Tibial nerve (tissue), 4 donors: ENCODE results near the gene MPEG1. TPM values are rescaled to one million over a fixed set of nuclear protein-coding genes. Genes with fewer than 3 reads are reported as not detected.
A peak's percentile ranks its signal among the peaks of the same experiment; 100 is the strongest.

ENCODE experiments used
- DNase-seq, 2 donors: peaks; one replicate each; pipeline ENCODE4 v3.0.0-alpha.2; 2019; ENCODE audit warnings: low spot score in 2 of 2
- H3K27ac ChIP-seq, 4 donors: fragments of 200-600 bp; sonication (generic) in 3 of 4; one replicate each; pipeline ENCODE4 v1.5.1; 2017 to 2019; ENCODE audit warnings: mild to moderate bottlenecking in 1 of 4
- H3K27me3 ChIP-seq, 2 donors: fragments of 200-600 bp; sonication (generic) in 1 of 2; one replicate each; pipeline versions ENCODE4 v1.5.1 to v1.6.0; 2017 to 2019
- H3K36me3 ChIP-seq, 3 donors: fragments of 200-600 bp; sonication (generic); one replicate each; pipeline ENCODE4 v1.5.1; 2018 to 2019
- H3K4me1 ChIP-seq, 4 donors: fragments of 200-600 bp; sonication (generic) in 3 of 4; one replicate each; pipeline ENCODE4 v1.5.1; 2017 to 2019
- H3K4me3 ChIP-seq, 4 donors: fragments of 200-600 bp; sonication (generic) in 3 of 4; one replicate each; pipeline ENCODE4 v1.5.1; 2017 to 2019; ENCODE audit warnings: mild to moderate bottlenecking in 1 of 4, moderate library complexity in 1 of 4
- H3K9me3 ChIP-seq, 4 donors: fragments of 200-600 bp; sonication (generic) in 3 of 4; one replicate each; pipeline ENCODE4 v1.5.1; 2017 to 2019
- CTCF ChIP-seq, 5 experiments: fragments of 200-600 bp in 3 of 5; fragments of 450-650 bp in 2 of 5; sonication (generic) in 3 of 5; IDR thresholded peaks; one replicate each; pipeline ENCODE4 v1.5.1; 2016 to 2019; ENCODE audit warnings: antibody characterized with exemption in 5 of 5, mild to moderate bottlenecking in 3 of 5, moderate library complexity in 2 of 5
- EP300 ChIP-seq, 2 donors: sonication (generic); formaldehyde crosslinking; IDR thresholded peaks; one replicate each; pipeline ENCODE4 v1.6.1; 2017; ENCODE audit warnings: antibody characterized with exemption in 2 of 2, mild to moderate bottlenecking in 1 of 2
- POLR2A ChIP-seq, 2 donors: fragments of 450-650 bp; IDR thresholded peaks; one replicate each; pipeline ENCODE4 v1.6.1; 2017; ENCODE audit warnings: antibody characterized with exemption in 2 of 2, mild to moderate bottlenecking in 2 of 2, moderate library complexity in 2 of 2
- WGBS, 2 donors: methylation state at CpG; one replicate each; pipeline ENCODE4 v1.1.5; 2018; 5-methylcytosine and 5-hydroxymethylcytosine counted together
- total RNA-seq, 4 donors: library from RNA; depleted of rRNA; stranded (reverse); fragments of >200 nt; gene quantifications; one replicate each; pipeline ENCODE4 v1.1.0, GENCODE V29; 2016

The MPEG1 gene
- total RNA-seq, 4 donors from 2014 or later: 7.0 to 12.3 (median 9.6) TPM

GRCh38 chr11:59214141-59214893, 1.6 kb upstream of the MPEG1 start:
- TF ChIP-seq EP300 (IDR thresholded peaks at IDR 0.05) (no peak), CTCF (IDR thresholded peaks at IDR 0.05) (no peak), POLR2A (IDR thresholded peaks at IDR 0.05) (no peak)
- Histone ChIP-seq H3K9me3 (no peaks in the 10 kb centered on the region), H3K27me3 (no peaks in the 10 kb centered on the region), H3K4me1 (peaks cover 0 to 31% (median 15%) of the 10 kb centered on the region in 4 donors), H3K36me3 (no peaks in the 10 kb centered on the region), H3K4me3 (no peak overlapping the region), H3K27ac (no peak overlapping the region)
- 93 to 100% methylated on average over 2 of the region's 2 CpGs for WGBS, 2 donors
- DNase-seq: no peak

- Histone ChIP-seq H3K36me3 (no peaks in the 10 kb centered on the region), H3K27me3 (no peaks in the 10 kb centered on the region), H3K9me3 (no peaks in the 10 kb centered on the region), H3K4me1 (peaks cover 0 to 44% (median 23%) of the 10 kb centered on the region in 4 donors), H3K27ac (peak overlapping the region in 2 of 4 donors; percentile 24 to 55), H3K4me3 (peak overlapping the region in 2 of 4 donors; percentile 20 to 47)
- no peak for DNase-seq
- no peak for TF ChIP-seq EP300 (IDR thresholded peaks at IDR 0.05)
- 86% methylated on average over 7 of the region's 7 CpGs for WGBS, 2 donors
These were observed 505 bp downstream of the MPEG1 start for GRCh38 chr11:59212222-59212621.

GRCh38 chr11:59208956-59209355, 3.8 kb downstream of the MPEG1 start:
- no peak for DNase-seq
- 42 to 53% methylated on average over 2 of the region's 2 CpGs for WGBS, 2 donors
- TF ChIP-seq CTCF (IDR thresholded peaks at IDR 0.05) (no peak), POLR2A (IDR thresholded peaks at IDR 0.05) (no peak), EP300 (IDR thresholded peaks at IDR 0.05) (no peak)
- Histone ChIP-seq H3K9me3 (no peaks in the 10 kb centered on the region), H3K36me3 (peaks cover 0 to 17% (median 0%) of the 10 kb centered on the region in 3 donors), H3K4me3 (peak overlapping the region in 1 of 4 donors; percentile 47), H3K27ac (peak overlapping the region in 3 of 4 donors; percentile 17 to 72 (median 44)), H3K27me3 (no peaks in the 10 kb centered on the region), H3K4me1 (peaks cover 0 to 48% (median 22%) of the 10 kb centered on the region in 4 donors)

- Histone ChIP-seq H3K27me3 (no peaks in the 10 kb centered on the region), H3K4me1 (peaks cover 0 to 48% (median 22%) of the 10 kb centered on the region in 4 donors), H3K4me3 (peak overlapping the region in 1 of 4 donors; percentile 47)
These were observed 4.7 kb downstream of the MPEG1 start for GRCh38 chr11:59207988-59208451.

GRCh38 chr11:59206635-59207034, 6.1 kb downstream of the MPEG1 start:
- TF ChIP-seq EP300 (IDR thresholded peaks at IDR 0.05): no peak
- TF ChIP-seq CTCF (IDR thresholded peaks at IDR 0.05): peak; percentile 22 to 65 (median 45)
- no peak for TF ChIP-seq POLR2A (IDR thresholded peaks at IDR 0.05)
- WGBS, 2 donors: 67 to 73% methylated on average over 4 of the region's 4 CpGs
- H3K4me1 ChIP-seq: peaks cover 0 to 48% (median 22%) of the 10 kb centered on the region in 4 donors
- peaks cover 0 to 38% (median 0%) of the 10 kb centered on the region in 3 donors for H3K36me3 ChIP-seq
- no peaks in the 10 kb centered on the region for H3K27me3 ChIP-seq
- H3K4me3 ChIP-seq: no peak overlapping the region
- H3K9me3 ChIP-seq: no peaks in the 10 kb centered on the region
- DNase-seq: peak in 1 of 2 donors; percentile 58
- peak overlapping the region in 2 of 4 donors; percentile 63 to 72 for H3K27ac ChIP-seq

More at GRCh38 chr11:59207988-59208451, 4.7 kb downstream of the MPEG1 start:
- peak in 1 of 2 donors; percentile 55 for DNase-seq
- H3K27ac ChIP-seq: peak overlapping the region in 3 of 4 donors; percentile 55 to 72 (median 63)
- WGBS, 2 donors: 1 to 3% methylated on average over 5 of the region's 5 CpGs
- H3K9me3 ChIP-seq: no peaks in the 10 kb centered on the region
- TF ChIP-seq POLR2A (IDR thresholded peaks at IDR 0.05): no peak
- TF ChIP-seq CTCF (IDR thresholded peaks at IDR 0.05): peak; percentile 73 to 88 (median 76)
- peaks cover 0 to 24% (median 0%) of the 10 kb centered on the region in 3 donors for H3K36me3 ChIP-seq
